IPS DF 6.9 (cell line): ENCODE measurements around the gene TAF1A.

ENCODE experiments used
- DNase-seq: peaks from one replicate; pipeline ENCODE4 v3.0.0-alpha.2; 2013; ENCODE audit warnings: low read depth, low spot score
- H3K27ac ChIP-seq: one replicate; pipeline ENCODE4 v1.5.1; 2013; ENCODE audit warnings: low read length, control low read depth
- H3K27me3 ChIP-seq: 2 replicates; pipeline ENCODE4 v1.6.1; 2013; ENCODE audit warnings: mild to moderate bottlenecking, low read length; ENCODE audit not compliant: control insufficient read depth, insufficient read depth
- H3K36me3 ChIP-seq: 2 replicates; pipeline ENCODE4 v1.6.1; 2013; ENCODE audit warnings: low read length; ENCODE audit not compliant: control insufficient read depth, insufficient read depth
- H3K4me1 ChIP-seq: 2 replicates; pipeline ENCODE4 v1.6.1; 2013; ENCODE audit warnings: low read length; ENCODE audit not compliant: control insufficient read depth, insufficient read depth
- H3K4me3 ChIP-seq: 2 replicates; pipeline ENCODE4 v1.5.1; 2013; ENCODE audit warnings: mild to moderate bottlenecking, low read length
- H3K9me3 ChIP-seq: 2 replicates; pipeline ENCODE4 v1.6.1; 2013; ENCODE audit warnings: low read length, inconsistent platforms; ENCODE audit not compliant: control insufficient read depth, insufficient read depth
- WGBS: extraction: QIAGEN DNeasy Blood & Tissue Kit; methylation state at CpG from one replicate; pipeline ENCODE4 v1.1.7; 2013; ENCODE audit warnings: mixed read lengths, missing lambda C conversion rate; ENCODE audit not compliant: insufficient read length, insufficient coverage; 5-methylcytosine and 5-hydroxymethylcytosine counted together

TAF1A gene

DNA sequence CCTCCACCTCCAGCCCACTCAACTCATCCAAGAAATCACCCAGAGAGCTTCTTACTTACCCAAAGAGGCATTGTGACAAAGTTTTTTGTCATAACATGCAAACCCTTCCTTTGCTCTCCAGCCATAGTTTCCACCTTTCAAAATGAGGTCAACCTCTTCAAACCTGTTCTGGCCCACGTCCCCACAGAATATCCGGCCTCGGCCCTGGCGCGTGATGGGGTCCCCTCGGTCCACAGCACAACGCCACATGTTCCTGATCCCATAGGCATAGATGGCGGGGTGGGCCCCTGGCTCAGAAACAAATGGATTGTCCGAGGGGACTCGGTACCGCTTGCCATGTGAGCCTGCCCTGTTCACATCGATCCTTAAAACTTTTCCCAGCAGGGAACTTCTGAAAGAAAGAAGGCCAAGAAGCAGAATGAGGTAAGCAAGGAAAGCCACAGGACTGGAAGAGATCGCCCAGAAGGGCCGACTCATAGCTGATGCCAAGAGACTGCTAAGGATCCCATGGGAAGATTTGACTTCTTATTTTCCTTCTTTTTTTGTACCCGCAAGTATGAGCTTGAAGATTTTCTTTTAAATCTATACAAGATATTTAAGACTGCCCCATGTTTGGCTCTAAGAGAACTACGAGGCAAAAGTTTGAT is 49.7 kb downstream of the TAF1A start:
- no peaks in the 10 kb centered on the region for H3K9me3 ChIP-seq
- H3K36me3 ChIP-seq, result no peaks in the 10 kb centered on the region
- DNase-seq, result no peak
- H3K27ac ChIP-seq, result no peak overlapping the region
- no peaks in the 10 kb centered on the region for H3K27me3 ChIP-seq
- WGBS, result no CpG with 5 or more reads among the region's 16 CpGs
- H3K4me3 ChIP-seq, result no peak overlapping the region
- no peaks in the 10 kb centered on the region for H3K4me1 ChIP-seq

DNA sequence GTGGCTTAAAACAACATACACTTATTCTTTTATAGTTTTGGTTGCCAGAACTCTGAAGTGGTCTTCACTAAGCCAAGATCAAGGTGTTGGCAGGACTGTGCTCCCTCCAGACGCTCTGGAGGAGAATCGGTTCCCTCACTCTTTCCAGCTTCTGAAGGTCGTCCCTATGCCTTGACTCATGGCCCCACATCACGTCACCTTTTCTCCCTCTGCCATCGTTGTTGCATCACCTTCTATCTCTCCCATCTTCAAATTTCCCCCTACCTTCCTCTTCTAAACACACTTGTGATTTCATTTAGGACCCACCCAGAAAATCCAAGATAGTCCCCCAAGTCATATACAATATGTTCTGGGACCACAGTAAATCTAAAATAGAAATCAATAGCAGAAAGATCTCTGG is 54.3 kb downstream of the TAF1A start:
- H3K4me1 ChIP-seq, result no peaks in the 10 kb centered on the region
- 100% methylated on average over 2 of the region's 5 CpGs for WGBS

DNA sequence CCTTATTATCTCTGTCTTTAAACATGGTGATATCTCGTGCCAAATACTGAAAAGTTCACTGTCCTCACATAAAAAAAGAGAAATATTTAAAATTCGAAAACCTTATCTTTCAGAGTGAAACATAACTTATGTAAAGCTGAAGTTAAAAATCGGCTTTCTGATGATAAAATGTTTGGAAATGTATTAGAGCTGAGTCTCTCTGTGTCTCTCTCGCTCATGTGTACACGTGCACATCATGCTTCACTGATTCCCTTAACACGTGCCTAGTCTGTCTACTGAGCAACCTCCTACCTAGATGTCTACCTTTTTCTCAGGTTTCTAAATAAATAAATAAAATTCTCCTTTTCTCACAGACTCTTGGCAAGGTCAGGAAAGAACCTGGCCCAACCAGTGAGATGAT is 58.9 kb downstream of the TAF1A start:
- no peaks in the 10 kb centered on the region for H3K27me3 ChIP-seq
- no peak for DNase-seq
- no peak overlapping the region for H3K27ac ChIP-seq
- no peaks in the 10 kb centered on the region for H3K36me3 ChIP-seq
- H3K4me3 ChIP-seq, result no peak overlapping the region
- H3K4me1 ChIP-seq, result no peaks in the 10 kb centered on the region
- no peaks in the 10 kb centered on the region for H3K9me3 ChIP-seq
- no CpG with 5 or more reads among the region's 6 CpGs for WGBS

More for the DNA sequence above, 54.3 kb downstream of the TAF1A start:
- H3K4me3 ChIP-seq, result no peak overlapping the region
- DNase-seq, result no peak
- H3K27me3 ChIP-seq, result no peaks in the 10 kb centered on the region
- no peak overlapping the region for H3K27ac ChIP-seq
- no peaks in the 10 kb centered on the region for H3K36me3 ChIP-seq
- no peaks in the 10 kb centered on the region for H3K9me3 ChIP-seq

DNA sequence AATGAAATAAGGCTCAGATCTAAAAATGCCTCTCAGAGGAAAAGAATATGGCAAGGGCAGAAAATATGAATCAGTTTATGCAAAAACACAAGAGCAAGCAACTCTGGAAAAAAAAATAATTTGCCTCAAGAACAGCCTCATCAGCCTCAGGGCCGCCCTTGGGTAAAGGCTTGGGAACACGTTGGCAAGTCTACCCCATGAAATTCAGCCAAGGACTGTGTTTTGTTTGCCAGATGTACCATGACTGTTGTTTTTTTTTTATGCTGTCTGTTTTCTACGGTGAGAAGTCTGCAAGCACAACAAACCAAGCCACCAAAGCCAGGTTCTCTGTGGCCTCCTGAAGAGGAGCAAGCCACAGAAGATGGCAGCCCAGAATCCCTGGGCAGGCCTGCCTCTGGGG is 59.8 kb downstream of the TAF1A start:
- WGBS, result no CpG with 5 or more reads among the region's 3 CpGs
- Histone ChIP-seq H3K27me3 (no peaks in the 10 kb centered on the region), H3K4me1 (no peaks in the 10 kb centered on the region), H3K4me3 (no peak overlapping the region), H3K36me3 (no peaks in the 10 kb centered on the region), H3K27ac (no peak overlapping the region), H3K9me3 (no peaks in the 10 kb centered on the region)
- no peak for DNase-seq

DNA sequence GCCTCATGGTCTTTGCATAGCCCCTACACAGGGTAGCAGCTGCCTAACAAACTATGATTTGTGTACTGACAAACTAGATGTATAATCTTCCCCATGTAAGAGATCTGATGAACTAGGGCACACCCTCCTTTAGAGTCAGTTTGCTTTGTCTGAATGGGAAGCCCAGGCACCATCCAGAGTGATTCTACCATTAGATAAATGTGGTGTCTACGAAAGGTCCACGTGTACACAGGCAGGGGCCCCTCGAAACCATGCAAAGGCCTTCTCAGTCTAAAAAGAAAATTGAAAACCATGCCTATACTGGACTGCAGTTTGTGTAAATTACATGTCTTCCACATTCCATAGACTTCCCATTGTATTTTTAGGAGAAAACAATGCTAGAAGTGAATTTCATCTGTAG is 60.6 kb downstream of the TAF1A start:
- no peak for DNase-seq
- H3K4me3 ChIP-seq, result no peak overlapping the region
- H3K27ac ChIP-seq, result no peak overlapping the region
- H3K36me3 ChIP-seq, result no peaks in the 10 kb centered on the region
- H3K27me3 ChIP-seq, result no peaks in the 10 kb centered on the region
- no peaks in the 10 kb centered on the region for H3K4me1 ChIP-seq
- whole genome bisulfite sequencing, result no CpG with 5 or more reads among the region's 3 CpGs
- H3K9me3 ChIP-seq, result no peaks in the 10 kb centered on the region

DNA sequence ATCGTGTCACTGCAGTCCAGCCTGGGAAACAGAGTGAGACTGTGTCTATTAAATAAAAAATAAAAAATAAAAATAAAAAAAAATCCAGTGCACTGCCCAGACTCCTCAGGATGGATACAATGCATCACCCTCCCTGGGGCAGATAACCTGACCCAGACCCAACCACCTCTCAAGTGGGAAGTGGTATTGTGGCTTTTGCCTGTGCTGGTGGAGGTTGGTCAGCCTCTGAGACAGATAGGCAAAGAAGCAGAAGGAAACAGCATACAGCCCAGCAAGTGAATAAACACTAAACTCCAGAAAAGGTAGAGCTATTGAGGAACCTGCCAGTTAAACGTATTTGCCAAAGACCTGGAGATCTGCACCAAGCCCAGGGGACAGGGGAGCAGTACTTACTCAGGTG is 63.8 kb downstream of the TAF1A start:
- Histone ChIP-seq H3K27ac (no peak overlapping the region), H3K9me3 (no peaks in the 10 kb centered on the region), H3K27me3 (no peaks in the 10 kb centered on the region), H3K4me3 (no peak overlapping the region), H3K36me3 (no peaks in the 10 kb centered on the region), H3K4me1 (no peaks in the 10 kb centered on the region)
- no CpG with 5 or more reads among the region's 2 CpGs for WGBS
- no peak for DNase-seq

DNA sequence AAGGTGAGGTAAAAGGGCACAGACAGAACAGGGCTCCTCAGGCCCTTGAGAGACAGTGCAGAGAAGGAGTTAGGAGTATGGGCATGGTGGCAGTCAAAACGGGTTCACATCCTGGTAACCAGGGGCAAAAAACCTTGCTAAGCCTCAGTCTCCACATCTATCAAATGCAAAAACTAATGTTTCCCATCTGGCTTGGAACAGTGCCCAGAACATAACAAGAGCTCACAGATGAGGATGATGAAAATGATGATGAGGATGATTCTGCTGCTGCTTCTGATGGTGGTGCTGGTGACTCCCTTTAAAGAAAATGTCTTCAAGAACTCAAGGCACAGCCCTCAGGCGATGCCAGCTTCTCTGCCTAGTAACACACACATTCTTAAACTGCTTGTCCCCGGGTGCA is 65.9 kb downstream of the TAF1A start:
- Histone ChIP-seq H3K36me3 (no peaks in the 10 kb centered on the region), H3K27ac (no peak overlapping the region), H3K4me1 (no peaks in the 10 kb centered on the region), H3K4me3 (no peak overlapping the region), H3K27me3 (no peaks in the 10 kb centered on the region), H3K9me3 (no peaks in the 10 kb centered on the region)
- DNase-seq, result no peak
- WGBS, result no CpG with 5 or more reads among the region's 3 CpGs

DNA sequence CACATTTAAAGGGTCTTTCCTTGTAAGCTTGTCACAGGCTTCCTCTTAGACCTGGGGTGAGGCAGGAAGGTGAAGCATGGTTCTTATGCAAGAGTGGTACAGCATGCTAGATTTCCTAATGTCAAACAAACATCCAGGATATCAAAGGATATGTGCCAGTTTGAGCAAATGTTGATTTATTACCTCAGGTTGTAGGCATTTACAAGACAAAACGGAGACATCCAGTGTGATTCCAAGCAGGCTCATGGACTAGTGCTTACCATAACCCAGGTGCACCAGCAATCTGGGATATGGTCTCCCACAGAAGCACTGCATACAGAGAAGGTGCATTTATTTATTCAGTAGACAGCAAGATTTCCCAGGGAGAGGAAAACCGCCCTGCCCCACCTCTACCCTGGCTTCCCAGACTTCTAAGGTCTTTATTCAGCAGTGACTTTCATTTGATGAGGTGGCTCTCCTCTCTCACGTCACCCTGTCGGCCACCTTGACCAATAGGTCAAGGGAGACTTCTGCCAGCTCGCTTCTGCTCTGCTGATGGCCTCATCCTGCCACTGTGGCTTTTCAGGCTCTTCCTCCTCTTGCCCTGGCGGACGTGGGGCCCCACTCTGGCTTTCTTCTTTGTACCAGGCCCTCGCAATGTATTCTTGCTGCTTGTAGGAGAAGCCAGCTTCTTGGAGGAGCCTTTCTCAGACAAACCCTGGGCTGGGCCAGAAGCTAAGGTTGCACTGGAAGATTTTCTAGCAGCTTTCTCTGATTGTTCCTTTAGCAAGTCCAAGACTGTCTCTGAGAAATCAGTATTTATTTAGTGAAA is 67.4 kb downstream of the TAF1A start:
- Histone ChIP-seq H3K4me3 (no peak overlapping the region), H3K4me1 (no peaks in the 10 kb centered on the region), H3K27ac (no peak overlapping the region), H3K36me3 (no peaks in the 10 kb centered on the region), H3K27me3 (no peaks in the 10 kb centered on the region), H3K9me3 (no peaks in the 10 kb centered on the region)
- no peak for DNase-seq
- no CpG with 5 or more reads among the region's 8 CpGs for WGBS

DNA sequence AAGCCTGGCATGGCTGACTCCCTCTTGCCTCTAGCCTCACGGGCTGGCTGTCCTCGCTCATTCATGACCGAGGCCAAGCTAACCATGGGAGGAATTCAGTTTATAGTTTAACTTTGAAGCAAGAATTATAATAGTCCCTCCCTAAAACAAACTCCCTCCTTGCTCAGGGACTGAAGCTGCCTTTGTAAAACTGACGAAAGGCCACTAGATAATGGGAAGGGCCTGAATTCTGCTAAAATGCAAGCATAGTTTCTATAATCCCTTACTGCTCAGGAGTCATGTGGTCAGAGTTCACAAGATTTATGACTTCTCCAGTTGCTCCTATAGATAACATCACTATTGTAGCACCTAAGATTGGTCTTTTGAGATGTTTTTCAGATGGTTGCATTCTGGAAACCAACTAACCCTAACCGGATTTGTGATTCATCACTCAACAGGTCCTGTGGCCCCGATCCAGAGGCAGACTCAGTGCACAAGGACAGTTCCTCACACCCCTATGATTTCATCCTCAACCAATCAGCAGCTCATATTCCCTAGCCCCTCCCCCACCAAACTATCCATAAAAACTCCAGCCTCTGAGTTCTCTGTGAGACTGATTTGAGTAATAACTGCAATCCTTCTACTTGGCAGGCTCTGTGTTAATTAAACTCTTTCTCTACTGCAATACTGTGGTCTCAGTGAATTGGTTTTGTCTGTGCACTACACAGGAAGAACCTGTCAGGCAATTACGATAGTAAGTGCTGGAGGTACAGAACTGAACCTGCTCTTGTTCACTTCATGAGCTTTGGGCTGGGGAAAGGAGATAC is 68.2 kb downstream of the TAF1A start:
- no peak for DNase-seq
- no peaks in the 10 kb centered on the region for H3K4me1 ChIP-seq

More for the DNA sequence above, 68.2 kb downstream of the TAF1A start:
- WGBS, result no CpG with 5 or more reads among the region's 7 CpGs
- Histone ChIP-seq H3K27ac (no peak overlapping the region), H3K27me3 (no peaks in the 10 kb centered on the region), H3K9me3 (no peaks in the 10 kb centered on the region), H3K4me3 (no peak overlapping the region), H3K36me3 (no peaks in the 10 kb centered on the region)
